GM21367 (cell line): Measurements from ENCODE around the gene TBK1.
"Not testable (repeated sequence)": the region's sequence is repeated elsewhere in the genome, so short reads cannot be mapped to it uniquely, and the experiment has no call there.

Experiments
- ATAC-seq: cut with Tn5 transposase; IDR thresholded peaks from one replicate; pipeline ENCODE4 v1.9.1; 2021; ENCODE audit not compliant: unreplicated experiment

TBK1 gene

GRCh38 chr12:64538121-64538520, 86.2 kb downstream of the TBK1 start:
- no peak for ATAC-seq

GRCh38 chr12:64542409-64543047, 90.6 kb downstream of the TBK1 start:
- not testable (repeated sequence) for ATAC-seq

- ATAC-seq = no peak
These were observed 92.6 kb downstream of the TBK1 start for GRCh38 chr12:64544371-64545080.

- ATAC-seq = no peak
These were observed 93.1 kb downstream of the TBK1 start for GRCh38 chr12:64545081-64545382.

GRCh38 chr12:64549108-64549507, 97.2 kb downstream of the TBK1 start:
- ATAC-seq = no peak

- ATAC-seq = no peak
These were observed 98.8 kb downstream of the TBK1 start for GRCh38 chr12:64550755-64551154.

GRCh38 chr12:64551676-64552075, 99.8 kb downstream of the TBK1 start:
- ATAC-seq = no peak
